HepG2 (cell line): ENCODE data around the gene MACROD2.

Experiments
- FOXK2 ChIP-seq: fragments of 450-650 bp; IDR thresholded peaks from 2 replicates; pipeline ENCODE4 v1.6.1; 2016
- KDM1A ChIP-seq: IDR thresholded peaks from 2 replicates; pipeline ENCODE4 v1.6.1; 2016; ENCODE audit warnings: missing compliant biosample characterization
- NFKB2 ChIP-seq: sonication (generic); formaldehyde crosslinking; IDR thresholded peaks from 2 replicates; pipeline ENCODE4 v1.4.0; 2020; ENCODE audit warnings: missing genetic modification reagents, borderline replicate concordance

DNA sequence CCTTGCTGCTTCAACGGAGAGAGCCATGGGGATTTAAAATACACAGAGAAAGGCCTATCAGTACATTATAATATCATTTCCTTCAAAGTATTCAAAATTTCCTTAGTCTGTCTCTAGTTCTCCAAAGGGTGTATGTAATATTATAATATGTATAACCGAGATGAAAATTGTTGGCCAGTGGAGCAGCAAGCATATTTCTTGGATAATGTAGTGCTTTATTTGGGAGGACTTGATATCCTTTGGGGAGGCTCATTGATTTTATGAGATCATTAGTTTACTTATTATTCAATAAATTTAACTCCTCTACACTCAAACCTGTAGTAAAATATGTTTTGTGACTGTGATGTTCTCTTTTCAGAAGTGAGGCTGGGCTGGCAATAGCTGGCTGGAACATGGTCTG, 1145.0 kb downstream of the MACROD2 start:
- TF ChIP-seq FOXK2 (no peak), KDM1A (CRISPR knock-in tag) (no peak), NFKB2 (CRISPR knock-in tag) (no peak)
